ENCODE results near the gene KCNQ4.

The KCNQ4 gene

GRCh38 chr1:40780678-40781607, 2.6 kb upstream of the KCNQ4 start:
- Mint-ChIP-seq H3K4me3 (no peak overlapping the region), H3K9me3 (no peaks in the 10 kb centered on the region), H3K27me3 (peaks cover 24% of the 10 kb centered on the region), H3K36me3 (ENCODE audit: low read depth) (peaks cover 16% of the 10 kb centered on the region), H3K27ac (no peak overlapping the region), H3K4me1 (peaks cover 13% of the 10 kb centered on the region)
- DNase-seq (no peak), ATAC-seq (no peak)

GRCh38 chr1:40781608-40781971, 2.0 kb upstream of the KCNQ4 start:
- H3K27me3 Mint-ChIP-seq = peaks cover 24% of the 10 kb centered on the region
- H3K27ac Mint-ChIP-seq = no peak overlapping the region
- ATAC-seq (no peak), DNase-seq (no peak)
- no peak overlapping the region for H3K4me3 Mint-ChIP-seq
- H3K36me3 Mint-ChIP-seq (ENCODE audit: low read depth) = peaks cover 10% of the 10 kb centered on the region
- peaks cover 13% of the 10 kb centered on the region for H3K4me1 Mint-ChIP-seq
- no peaks in the 10 kb centered on the region for H3K9me3 Mint-ChIP-seq

GRCh38 chr1:40782371-40782956, 1.1 kb upstream of the KCNQ4 start:
- Mint-ChIP-seq H3K9me3 (no peaks in the 10 kb centered on the region), H3K36me3 (ENCODE audit: low read depth) (peaks cover 3% of the 10 kb centered on the region), H3K4me1 (peaks cover 13% of the 10 kb centered on the region), H3K27ac (no peak overlapping the region), H3K4me3 (no peak overlapping the region), H3K27me3 (peaks cover 24% of the 10 kb centered on the region)
- ATAC-seq = no peak
- DNase-seq = no peak

- Mint-ChIP-seq H3K4me1 (peaks cover 13% of the 10 kb centered on the region), H3K4me3 (peak overlapping the region; percentile 55), H3K36me3 (ENCODE audit: low read depth) (no peaks in the 10 kb centered on the region), H3K27ac (no peak overlapping the region), H3K9me3 (no peaks in the 10 kb centered on the region), H3K27me3 (peaks cover 24% of the 10 kb centered on the region)
- DNase-seq = no peak
- ATAC-seq = peak; percentile 10
These were observed 669 bp downstream of the KCNQ4 start for GRCh38 chr1:40784141-40784770.

- DNase-seq = no peak
- Mint-ChIP-seq H3K4me3 (peak overlapping the region; percentile 55), H3K27ac (no peak overlapping the region), H3K36me3 (ENCODE audit: low read depth) (no peaks in the 10 kb centered on the region), H3K27me3 (peaks cover 24% of the 10 kb centered on the region), H3K4me1 (peaks cover 13% of the 10 kb centered on the region), H3K9me3 (no peaks in the 10 kb centered on the region)
- ATAC-seq = no peak
These were observed 1.2 kb downstream of the KCNQ4 start for GRCh38 chr1:40784771-40785151.

- Mint-ChIP-seq H3K9me3 (no peaks in the 10 kb centered on the region), H3K4me3 (no peak overlapping the region), H3K36me3 (ENCODE audit: low read depth) (no peaks in the 10 kb centered on the region), H3K27me3 (peaks cover 24% of the 10 kb centered on the region), H3K4me1 (peaks cover 13% of the 10 kb centered on the region), H3K27ac (no peak overlapping the region)
- ATAC-seq = no peak
- no peak for DNase-seq
These were observed 1.9 kb downstream of the KCNQ4 start for GRCh38 chr1:40785446-40785845.

- H3K27me3 Mint-ChIP-seq = peaks cover 24% of the 10 kb centered on the region
- no peaks in the 10 kb centered on the region for H3K36me3 Mint-ChIP-seq (ENCODE audit: low read depth)
- H3K4me3 Mint-ChIP-seq = no peak overlapping the region
These were observed 2.8 kb downstream of the KCNQ4 start for GRCh38 chr1:40786171-40786994.

GRCh38 chr1:40786995-40787705, 3.6 kb downstream of the KCNQ4 start:
- H3K9me3 Mint-ChIP-seq = no peaks in the 10 kb centered on the region

More at GRCh38 chr1:40786171-40786994, 2.8 kb downstream of the KCNQ4 start:
- DNase-seq = no peak
- H3K9me3 Mint-ChIP-seq = no peaks in the 10 kb centered on the region
- H3K4me1 Mint-ChIP-seq = peaks cover 13% of the 10 kb centered on the region
- no peak overlapping the region for H3K27ac Mint-ChIP-seq
- ATAC-seq = no peak

GRCh38 chr1:40787737-40788560, 4.4 kb downstream of the KCNQ4 start:
- no peak for DNase-seq
- H3K9me3 Mint-ChIP-seq = no peaks in the 10 kb centered on the region
- ATAC-seq = no peak
- no peaks in the 10 kb centered on the region for H3K36me3 Mint-ChIP-seq (ENCODE audit: low read depth)
- peaks cover 19% of the 10 kb centered on the region for H3K27me3 Mint-ChIP-seq
- no peak overlapping the region for H3K27ac Mint-ChIP-seq
- H3K4me1 Mint-ChIP-seq = peaks cover 11% of the 10 kb centered on the region
- no peak overlapping the region for H3K4me3 Mint-ChIP-seq

More at GRCh38 chr1:40786995-40787705, 3.6 kb downstream of the KCNQ4 start:
- no peak for ATAC-seq
- Mint-ChIP-seq H3K36me3 (ENCODE audit: low read depth) (no peaks in the 10 kb centered on the region), H3K27ac (no peak overlapping the region), H3K4me1 (peaks cover 13% of the 10 kb centered on the region), H3K4me3 (no peak overlapping the region), H3K27me3 (peaks cover 22% of the 10 kb centered on the region)
- DNase-seq = no peak

- no peaks in the 10 kb centered on the region for H3K9me3 Mint-ChIP-seq
- ATAC-seq = no peak
- DNase-seq = no peak
- no peaks in the 10 kb centered on the region for H3K36me3 Mint-ChIP-seq (ENCODE audit: low read depth)
- H3K27ac Mint-ChIP-seq = no peak overlapping the region
- H3K4me1 Mint-ChIP-seq = peaks cover 7% of the 10 kb centered on the region
- H3K4me3 Mint-ChIP-seq = no peak overlapping the region
- H3K27me3 Mint-ChIP-seq = peaks cover 14% of the 10 kb centered on the region
These were observed 5.2 kb downstream of the KCNQ4 start for GRCh38 chr1:40788561-40789341.

- Mint-ChIP-seq H3K4me1 (peaks cover 13% of the 10 kb centered on the region), H3K9me3 (no peaks in the 10 kb centered on the region), H3K27me3 (peaks cover 14% of the 10 kb centered on the region), H3K4me3 (no peak overlapping the region), H3K27ac (no peak overlapping the region), H3K36me3 (ENCODE audit: low read depth) (no peaks in the 10 kb centered on the region)
- DNase-seq = no peak
- ATAC-seq = no peak
These were observed 5.7 kb downstream of the KCNQ4 start for GRCh38 chr1:40789342-40789598.

GRCh38 chr1:40789661-40790430, 6.3 kb downstream of the KCNQ4 start:
- no peak for ATAC-seq
- no peak for DNase-seq
- Mint-ChIP-seq H3K4me1 (peaks cover 14% of the 10 kb centered on the region), H3K9me3 (no peaks in the 10 kb centered on the region), H3K4me3 (no peak overlapping the region), H3K27me3 (peaks cover 9% of the 10 kb centered on the region), H3K27ac (no peak overlapping the region), H3K36me3 (ENCODE audit: low read depth) (no peaks in the 10 kb centered on the region)
